Neuron (in vitro differentiated cells): ENCODE data around the gene C16orf87.
A peak's percentile ranks its signal among the peaks of the same experiment; 100 is the strongest.
"Not testable (repeated sequence)": the region's sequence is repeated elsewhere in the genome, so short reads cannot be mapped to it uniquely, and the experiment has no call there.

Experiments
- H2AFZ ChIP-seq: one replicate; pipeline ENCODE4 v1.6.1; 2013; ENCODE audit warnings: low read depth, mild to moderate bottlenecking, inconsistent platforms, low read length, moderate library complexity
- H3K27me3 ChIP-seq: one replicate; pipeline ENCODE4 v1.6.1; 2013; ENCODE audit warnings: low read length; ENCODE audit not compliant: insufficient read depth
- H3K36me3 ChIP-seq: one replicate; pipeline ENCODE4 v1.6.1; 2013; ENCODE audit warnings: low read length; ENCODE audit not compliant: insufficient read depth
- H3K4me1 ChIP-seq: one replicate; pipeline ENCODE4 v1.6.1; 2013; ENCODE audit warnings: low read length; ENCODE audit not compliant: insufficient read depth
- H3K4me3 ChIP-seq: 2 replicates; pipeline ENCODE4 v1.5.1; 2013; ENCODE audit warnings: mild to moderate bottlenecking, low read length, moderate library complexity
- H3K9me3 ChIP-seq: one replicate; pipeline ENCODE4 v1.6.1; 2013; ENCODE audit warnings: low read length

Gene C16orf87

GRCh38 chr16:46803373-46803772 is 27.6 kb downstream of the C16orf87 start:
- H3K4me1 ChIP-seq = no peaks in the 10 kb centered on the region
- no peaks in the 10 kb centered on the region for H3K9me3 ChIP-seq
- peaks cover 32% of the 10 kb centered on the region for H3K36me3 ChIP-seq
- H3K27me3 ChIP-seq = no peaks in the 10 kb centered on the region
- H2AFZ ChIP-seq = no peak overlapping the region
- no peak overlapping the region for H3K4me3 ChIP-seq

- Histone ChIP-seq H3K9me3 (peaks cover 7% of the 10 kb centered on the region), H2AFZ (no peak overlapping the region), H3K4me3 (no peak overlapping the region), H3K27me3 (no peaks in the 10 kb centered on the region), H3K4me1 (no peaks in the 10 kb centered on the region), H3K36me3 (peaks cover 27% of the 10 kb centered on the region)
These were observed 29.4 kb downstream of the C16orf87 start for GRCh38 chr16:46801428-46802049.

DNA sequence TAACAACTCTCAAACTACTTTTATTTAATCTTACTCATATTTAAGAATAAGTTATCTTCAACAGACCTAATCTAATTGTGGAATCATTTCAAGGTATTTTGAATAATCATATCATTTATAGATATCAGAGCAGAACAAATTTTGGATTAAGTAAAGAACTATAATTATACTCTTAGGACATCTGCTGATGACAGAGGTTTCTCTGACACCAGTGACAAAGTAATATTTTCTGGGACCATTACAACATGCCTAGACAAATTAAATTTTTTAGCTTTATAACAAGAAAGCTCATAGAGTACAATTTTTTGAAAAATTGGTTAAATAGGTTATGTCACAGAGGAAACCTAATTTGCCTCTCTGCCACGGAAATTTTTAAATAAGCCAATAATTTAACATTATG is 30.5 kb downstream of the C16orf87 start:
- Histone ChIP-seq H2AFZ (no peak overlapping the region), H3K4me3 (no peak overlapping the region), H3K9me3 (peaks cover 10% of the 10 kb centered on the region), H3K27me3 (no peaks in the 10 kb centered on the region), H3K4me1 (no peaks in the 10 kb centered on the region), H3K36me3 (peaks cover 23% of the 10 kb centered on the region)

GRCh38 chr16:46797501-46797900 is 33.5 kb downstream of the C16orf87 start:
- H3K27me3 ChIP-seq = no peaks in the 10 kb centered on the region
- H3K9me3 ChIP-seq = peaks cover 12% of the 10 kb centered on the region
- no peak overlapping the region for H3K4me3 ChIP-seq
- H3K4me1 ChIP-seq = no peaks in the 10 kb centered on the region
- H3K36me3 ChIP-seq = peaks cover 8% of the 10 kb centered on the region
- no peak overlapping the region for H2AFZ ChIP-seq

DNA sequence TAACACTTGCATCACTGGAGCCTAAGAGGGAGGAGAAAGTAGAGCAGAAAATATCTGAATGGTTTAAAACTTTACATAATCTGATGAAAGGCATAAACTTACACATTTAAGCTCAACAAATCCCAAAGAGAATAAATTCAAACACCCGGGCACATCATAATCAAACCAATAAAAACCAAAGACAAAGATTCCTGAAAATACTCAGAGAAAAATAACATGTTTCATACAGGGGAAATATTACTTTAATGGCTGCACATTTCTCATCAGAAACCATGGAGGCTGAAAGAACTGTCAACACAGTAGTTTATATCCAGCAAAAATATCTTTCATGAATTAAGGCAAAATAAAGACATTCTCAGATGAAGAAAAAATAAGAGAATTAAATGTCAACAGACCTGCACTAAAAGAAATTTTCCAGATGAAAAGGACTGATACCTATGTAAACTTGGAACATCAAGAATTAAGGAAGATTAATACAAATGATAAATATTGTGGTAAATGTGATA is 34.2 kb downstream of the C16orf87 start:
- no peaks in the 10 kb centered on the region for H3K4me1 ChIP-seq
- H3K27me3 ChIP-seq = no peaks in the 10 kb centered on the region
- H3K4me3 ChIP-seq = no peak overlapping the region
- H3K36me3 ChIP-seq = peaks cover 5% of the 10 kb centered on the region
- H2AFZ ChIP-seq = no peak overlapping the region
- peaks cover 12% of the 10 kb centered on the region for H3K9me3 ChIP-seq

DNA sequence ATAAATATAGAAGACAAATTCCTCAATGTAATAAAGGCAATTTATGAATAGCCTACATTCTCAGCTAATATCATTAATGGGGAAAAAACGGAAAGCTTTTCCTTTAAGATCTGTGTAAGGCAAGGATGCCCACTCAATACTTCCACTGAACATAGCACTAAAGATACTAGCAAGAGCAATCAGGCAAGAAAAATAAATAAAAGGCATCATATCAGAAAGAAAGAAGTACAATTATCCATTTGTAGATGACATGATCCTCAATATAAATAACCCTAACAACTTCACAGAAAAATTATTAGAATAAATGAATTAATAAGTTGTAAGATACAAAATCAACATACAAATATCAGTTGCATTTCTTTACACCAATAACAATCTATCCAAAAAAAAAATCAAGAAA is 37.1 kb downstream of the C16orf87 start:
- Histone ChIP-seq H3K27me3 (no peaks in the 10 kb centered on the region), H3K9me3 (peaks cover 12% of the 10 kb centered on the region), H3K4me3 (no peak overlapping the region), H3K4me1 (no peaks in the 10 kb centered on the region), H3K36me3 (peaks cover 5% of the 10 kb centered on the region), H2AFZ (no peak overlapping the region)

DNA sequence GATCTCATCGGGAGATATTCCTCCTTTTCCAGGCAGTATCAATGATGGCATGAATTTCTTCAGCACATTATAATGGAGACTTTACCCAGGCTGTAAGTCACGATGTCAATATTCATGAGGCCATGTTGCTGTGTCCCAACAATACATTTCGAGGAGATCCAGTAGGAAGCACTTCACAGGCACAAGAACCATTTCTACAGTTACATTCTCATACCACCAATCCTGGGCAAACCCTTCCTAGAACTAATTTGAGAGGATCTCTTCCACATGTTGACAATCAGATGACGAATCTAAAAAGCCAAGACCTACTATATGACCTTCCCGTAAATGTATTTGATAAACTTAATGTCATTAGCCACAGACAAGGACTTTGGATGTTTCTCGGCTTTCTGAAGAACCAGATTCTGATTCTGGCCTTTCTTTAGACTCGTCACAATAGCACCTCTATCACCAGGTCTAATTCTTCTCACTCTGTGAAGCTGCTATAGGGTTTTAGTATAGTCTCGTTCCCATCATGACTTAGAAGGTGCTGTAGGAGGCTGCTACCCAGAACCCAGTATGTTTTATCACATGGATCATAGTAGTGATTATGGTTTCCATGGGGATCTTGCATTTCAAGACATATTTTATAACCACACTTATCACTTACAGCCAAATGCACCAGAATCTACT is 40.2 kb downstream of the C16orf87 start:
- no peaks in the 10 kb centered on the region for H3K27me3 ChIP-seq
- H3K4me1 ChIP-seq = no peaks in the 10 kb centered on the region
- H3K36me3 ChIP-seq = no peaks in the 10 kb centered on the region
- peaks cover 5% of the 10 kb centered on the region for H3K9me3 ChIP-seq
- peak overlapping the region; percentile 27 for H2AFZ ChIP-seq
- peak overlapping the region; percentile 28 for H3K4me3 ChIP-seq

- H3K4me1 ChIP-seq = no peaks in the 10 kb centered on the region
- peak overlapping the region; percentile 27 for H2AFZ ChIP-seq
- peak overlapping the region; percentile 28 for H3K4me3 ChIP-seq
- H3K27me3 ChIP-seq = no peaks in the 10 kb centered on the region
- peaks cover 2% of the 10 kb centered on the region for H3K9me3 ChIP-seq
- H3K36me3 ChIP-seq = no peaks in the 10 kb centered on the region
These were observed 41.2 kb downstream of the C16orf87 start for GRCh38 chr16:46789499-46790414.

- Histone ChIP-seq H3K4me1 (no peaks in the 10 kb centered on the region), H3K9me3 (peaks cover 2% of the 10 kb centered on the region), H3K4me3 (no peak overlapping the region), H2AFZ (no peak overlapping the region), H3K36me3 (no peaks in the 10 kb centered on the region), H3K27me3 (no peaks in the 10 kb centered on the region)
These were observed 42.0 kb downstream of the C16orf87 start for GRCh38 chr16:46788891-46789474.

GRCh38 chr16:46787909-46788308 is 43.1 kb downstream of the C16orf87 start:
- no peaks in the 10 kb centered on the region for H3K9me3 ChIP-seq
- no peaks in the 10 kb centered on the region for H3K27me3 ChIP-seq
- H3K36me3 ChIP-seq = no peaks in the 10 kb centered on the region
- no peaks in the 10 kb centered on the region for H3K4me1 ChIP-seq
- no peak overlapping the region for H3K4me3 ChIP-seq
- no peak overlapping the region for H2AFZ ChIP-seq

GRCh38 chr16:46785076-46785845 is 45.7 kb downstream of the C16orf87 start:
- Histone ChIP-seq H3K27me3 (no peaks in the 10 kb centered on the region), H3K36me3 (no peaks in the 10 kb centered on the region), H3K9me3 (no peaks in the 10 kb centered on the region), H2AFZ (no peak overlapping the region), H3K4me3 (no peak overlapping the region), H3K4me1 (no peaks in the 10 kb centered on the region)

DNA sequence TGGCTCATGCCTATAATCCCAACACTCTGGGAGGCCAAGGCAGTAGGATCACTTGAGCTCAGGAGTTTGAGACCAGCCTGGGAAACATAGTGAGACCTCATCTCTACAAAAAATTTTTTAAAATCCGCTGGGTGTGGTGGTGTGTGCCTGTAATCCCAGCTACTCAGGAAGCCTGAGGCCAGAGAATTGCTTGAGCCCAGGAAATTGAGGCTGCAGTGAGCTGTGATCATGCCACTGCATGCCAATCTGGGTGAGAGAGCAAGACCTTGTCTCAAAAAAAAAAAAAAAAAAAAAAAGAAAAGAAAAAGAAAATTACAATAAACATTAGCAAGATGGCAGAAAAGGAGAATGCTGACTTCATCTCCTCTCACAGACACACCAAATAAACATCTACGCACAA is 46.4 kb downstream of the C16orf87 start:
- not testable (repeated sequence) for H3K4me1 ChIP-seq, H3K9me3 ChIP-seq, H2AFZ ChIP-seq, H3K4me3 ChIP-seq, H3K36me3 ChIP-seq, H3K27me3 ChIP-seq
